HEK293T (cell line): Measurements from ENCODE around the gene TAF11L5.
"Not testable (repeated sequence)": the region's sequence is repeated elsewhere in the genome, so short reads cannot be mapped to it uniquely, and the experiment has no call there.

ENCODE experiments used
- ARNT ChIP-seq: fragments of 450-650 bp; IDR thresholded peaks from 2 replicates; pipeline ENCODE4 v1.6.1; 2017; ENCODE audit warnings: mild to moderate bottlenecking
- BHLHE40 ChIP-seq: fragments of 450-650 bp; IDR thresholded peaks from 2 replicates; pipeline ENCODE4 v1.6.1; 2016; ENCODE audit warnings: mild to moderate bottlenecking, moderate library complexity, borderline replicate concordance
- ELF4 ChIP-seq: fragments of 450-650 bp; IDR thresholded peaks from 2 replicates; pipeline ENCODE4 v1.6.1; 2017; ENCODE audit warnings: antibody characterized with exemption
- FOXA1 ChIP-seq: fragments of 450-650 bp; IDR thresholded peaks from 2 replicates; pipeline ENCODE4 v1.6.1; 2016; ENCODE audit warnings: mild to moderate bottlenecking
- FOXK2 ChIP-seq: fragments of 450-650 bp; IDR thresholded peaks from 2 replicates; pipeline ENCODE4 v1.6.1; 2016; ENCODE audit warnings: mild to moderate bottlenecking
- FOXM1 ChIP-seq: fragments of 450-650 bp; IDR thresholded peaks from 2 replicates; pipeline ENCODE4 v1.6.1; 2017; ENCODE audit warnings: mild to moderate bottlenecking, borderline replicate concordance
- HDGF ChIP-seq: fragments of 450-650 bp; IDR thresholded peaks from 2 replicates; pipeline ENCODE4 v1.6.1; 2017; ENCODE audit warnings: antibody characterized with exemption, borderline replicate concordance
- L3MBTL2 ChIP-seq: fragments of 450-650 bp; conservative IDR thresholded peaks from 2 replicates; pipeline ENCODE4 v1.6.1; 2016; ENCODE audit warnings: mild to moderate bottlenecking
- NFRKB ChIP-seq: fragments of 450-650 bp; IDR thresholded peaks from 2 replicates; pipeline ENCODE4 v1.6.1; 2016; ENCODE audit warnings: mild to moderate bottlenecking, moderate library complexity
- SP1 ChIP-seq: fragments of 450-650 bp; IDR thresholded peaks from 2 replicates; pipeline ENCODE4 v1.6.1; 2017
- SUZ12 ChIP-seq: fragments of 450-650 bp; IDR thresholded peaks from 2 replicates; pipeline ENCODE4 v1.6.1; 2016; ENCODE audit warnings: mild to moderate bottlenecking

DNA sequence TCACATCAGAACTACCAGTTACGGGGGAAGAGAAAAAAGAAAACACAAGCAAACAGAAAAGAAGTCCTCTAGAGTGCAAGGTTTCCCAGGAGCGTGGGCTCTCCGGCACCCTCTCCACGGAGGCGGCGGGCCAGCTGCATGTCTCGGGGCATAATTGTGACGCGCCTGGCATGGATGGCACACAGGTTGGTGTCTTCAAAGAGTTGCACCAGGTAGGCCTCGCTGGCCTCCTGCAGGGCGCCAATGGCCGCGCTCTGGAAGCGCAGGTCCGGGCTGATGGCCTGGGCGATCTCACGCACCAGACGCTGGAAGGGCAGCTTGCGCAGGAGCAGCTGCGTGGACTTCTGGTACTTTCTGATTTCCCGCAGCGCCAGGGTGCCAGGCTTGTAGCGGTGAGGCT, 33.8 kb upstream of the TAF11L5 start:
- TF ChIP-seq BHLHE40, ARNT, L3MBTL2, SP1, FOXM1, FOXK2, NFRKB, SUZ12, HDGF, FOXA1, ELF4: not testable (repeated sequence)
